GM21529 (cell line): ENCODE measurements around the gene MSI1.

Source experiments
- ATAC-seq: cut with Tn5 transposase; IDR thresholded peaks from one replicate; pipeline ENCODE4 v1.9.1; 2021; ENCODE audit not compliant: unreplicated experiment

The MSI1 gene

DNA sequence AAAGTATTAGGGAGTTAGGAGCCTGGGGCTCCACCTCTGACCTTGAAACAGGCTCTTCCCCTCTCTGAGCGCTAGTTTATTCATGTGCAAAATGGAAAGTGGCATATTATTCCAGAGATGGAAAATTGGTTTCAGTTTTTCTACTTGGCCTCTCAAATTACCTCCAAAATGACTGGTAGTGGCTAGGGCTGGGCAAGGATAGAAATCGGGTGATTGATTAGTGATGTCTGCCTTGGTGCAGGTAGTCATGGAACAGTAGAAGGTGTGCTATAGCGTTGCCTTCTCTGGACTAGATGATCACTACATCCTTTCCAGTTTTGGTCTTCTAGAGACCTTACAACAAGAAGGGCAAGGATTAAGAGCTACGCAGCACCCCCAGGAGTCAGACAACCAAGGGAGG lies 8.6 kb upstream of the MSI1 start:
- no peak for ATAC-seq

DNA sequence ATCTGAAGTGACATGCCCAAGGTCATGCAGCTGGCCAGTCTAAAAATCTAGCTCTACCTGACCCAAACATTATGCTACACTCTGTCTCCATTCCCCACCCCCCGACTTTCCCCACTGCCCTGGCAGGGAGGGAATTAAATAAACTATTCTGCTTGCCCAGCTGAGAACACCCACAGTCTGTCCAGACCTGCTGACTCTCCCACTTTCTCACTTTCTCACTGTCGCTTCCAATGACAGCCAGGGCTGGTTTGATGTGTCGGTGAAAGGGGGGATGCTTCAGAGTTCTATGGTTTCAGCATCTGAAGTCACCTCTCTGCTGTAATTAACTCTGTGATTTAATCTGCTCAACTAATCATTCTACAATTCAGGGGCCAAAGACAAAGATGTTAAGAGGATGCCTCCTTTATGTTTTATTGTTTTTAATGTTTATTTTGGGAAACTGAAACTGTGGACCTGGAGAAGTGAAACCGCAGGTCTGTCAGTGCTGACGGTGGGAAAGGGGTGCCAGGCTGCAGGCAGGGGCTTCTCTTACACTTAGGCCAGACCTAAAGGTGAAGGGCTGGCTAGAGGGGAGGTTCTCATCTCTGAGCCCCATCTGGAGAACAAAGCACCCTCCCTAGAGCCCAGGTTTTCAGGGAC lies 8.1 kb upstream of the MSI1 start:
- no peak for ATAC-seq

DNA sequence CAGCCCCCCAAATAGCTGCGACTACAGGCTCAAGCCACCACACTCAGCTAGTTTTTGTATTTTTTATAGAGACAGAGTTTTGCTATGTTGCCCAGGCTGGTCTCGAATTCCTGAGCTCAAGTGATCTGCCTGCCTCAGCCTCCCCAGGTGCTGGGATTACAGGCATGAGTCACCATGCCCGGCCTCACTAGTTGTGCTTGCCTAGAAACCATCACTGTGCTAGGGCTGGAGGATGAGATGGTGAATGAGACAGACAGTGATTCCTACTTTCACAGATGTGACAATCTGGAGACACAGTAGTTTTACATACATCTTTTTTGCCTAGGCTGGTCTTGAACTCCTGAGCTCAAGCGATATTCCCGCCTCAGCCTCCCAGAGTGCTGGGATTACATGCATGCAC lies 7.5 kb upstream of the MSI1 start:
- ATAC-seq = no peak

DNA sequence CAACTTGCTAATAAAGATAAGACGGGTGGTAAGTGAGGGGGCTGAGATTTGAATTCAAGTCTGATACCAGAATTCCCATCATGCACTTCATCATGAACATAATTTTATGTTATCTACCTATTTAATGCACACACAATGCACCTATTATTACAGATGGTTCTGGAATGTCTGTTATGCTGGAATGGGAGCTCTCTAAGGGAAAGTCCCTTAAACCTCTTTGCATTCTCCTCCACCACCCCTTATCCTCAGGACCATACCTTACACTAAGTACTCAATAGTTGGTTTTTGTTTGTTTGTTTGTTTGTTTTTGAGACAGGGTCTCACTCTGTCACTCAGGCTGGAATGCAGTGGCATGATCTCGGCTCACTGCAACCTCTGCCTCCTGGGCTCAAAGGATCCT lies 7.0 kb upstream of the MSI1 start:
- ATAC-seq = no peak

DNA sequence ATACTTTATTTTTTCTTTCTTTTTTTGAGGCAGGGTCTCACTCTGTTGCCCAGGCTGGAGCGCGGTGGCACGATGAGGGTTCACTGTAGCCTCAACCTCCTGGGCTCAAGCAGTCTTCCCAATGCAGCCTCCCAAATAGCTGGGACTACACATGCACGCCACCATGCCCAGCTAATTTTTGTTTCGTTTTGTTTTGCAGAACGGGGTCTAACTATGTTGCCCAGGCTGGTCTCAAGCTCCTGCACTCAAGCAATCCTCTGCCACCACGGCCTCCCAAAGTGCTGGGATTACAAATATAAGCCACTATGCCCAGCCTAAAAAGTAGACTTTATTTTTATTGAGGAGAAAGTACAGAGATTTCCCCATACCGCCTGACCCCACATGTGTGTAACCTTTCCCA lies 4.7 kb upstream of the MSI1 start:
- no peak for ATAC-seq

DNA sequence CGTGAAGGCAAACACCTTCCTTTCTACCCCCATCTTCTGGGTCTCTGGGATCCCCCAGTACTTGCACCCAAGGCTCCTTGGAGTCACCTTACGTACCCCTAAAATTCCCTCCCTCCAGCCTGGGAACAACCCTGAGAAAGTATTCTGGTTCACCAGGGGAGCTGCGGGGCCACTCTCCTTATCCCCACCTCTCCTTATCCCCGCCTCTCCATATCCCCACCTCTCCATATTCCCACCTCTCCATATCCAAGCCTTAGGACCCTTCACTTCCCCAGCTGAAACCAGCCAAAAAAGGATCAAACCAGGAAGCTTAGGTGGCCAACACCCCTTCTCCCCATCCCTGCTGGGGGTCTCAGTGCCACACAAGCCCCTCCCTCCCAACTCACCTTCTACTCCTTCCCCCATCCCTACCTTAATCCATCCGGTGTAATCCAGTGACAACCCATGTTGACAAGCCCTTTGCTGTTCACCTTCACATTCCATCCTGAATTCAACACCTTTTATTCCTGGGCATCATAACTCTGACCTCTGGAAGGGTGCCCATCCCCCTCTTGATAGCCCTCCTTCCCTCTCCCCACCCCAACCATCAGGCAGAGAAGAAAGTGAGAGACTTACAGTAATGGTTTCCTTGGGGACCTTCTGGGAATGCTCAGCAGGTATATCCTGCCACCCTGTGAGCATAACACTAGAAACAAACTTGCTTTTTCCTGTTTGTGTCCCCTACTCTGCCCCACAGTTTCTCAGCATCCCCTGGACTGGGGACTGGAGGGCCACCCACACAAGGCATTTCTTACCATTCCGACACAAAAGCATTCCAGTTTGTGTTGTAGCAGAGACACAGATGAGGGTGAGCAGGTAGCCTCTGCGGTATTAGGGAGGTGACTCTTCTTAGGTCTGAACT lies 1.6 kb upstream of the MSI1 start:
- no peak for ATAC-seq

DNA sequence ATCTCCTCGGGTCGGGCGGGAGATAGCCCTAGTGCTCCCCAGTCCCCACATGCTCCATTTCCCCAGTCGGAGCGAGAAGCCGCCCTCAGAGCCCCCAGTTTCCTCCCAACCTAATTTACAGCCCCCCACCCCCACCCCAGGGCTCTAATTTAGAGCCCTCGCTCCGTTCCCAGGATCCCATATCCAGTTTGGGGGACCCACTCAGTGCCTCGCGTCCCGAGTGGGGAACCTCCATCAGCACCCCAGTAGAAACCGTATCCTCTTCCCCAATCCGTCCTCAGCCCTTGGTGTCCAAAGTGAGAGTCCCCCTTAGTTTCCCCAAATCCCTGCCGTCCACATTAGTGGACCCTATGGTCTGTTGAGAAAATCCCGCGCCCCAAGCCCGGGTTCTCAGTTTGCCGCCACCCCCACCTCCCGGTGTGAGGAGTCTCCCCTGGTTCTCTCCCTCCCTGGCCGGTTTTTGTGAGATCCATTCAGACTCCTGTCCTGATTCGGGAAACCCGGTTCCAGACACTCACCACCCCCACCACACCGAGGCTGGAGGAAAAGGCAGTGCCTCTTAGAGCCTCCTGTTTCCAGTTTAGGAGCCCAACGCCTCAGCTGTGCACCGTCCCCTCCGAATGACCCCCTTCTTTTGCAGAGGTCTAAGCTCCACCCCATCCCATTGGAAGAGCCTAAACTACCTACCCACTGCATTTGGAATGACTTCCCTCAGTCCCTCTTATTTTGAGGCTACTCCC lies 809 bp upstream of the MSI1 start:
- no peak for ATAC-seq

DNA sequence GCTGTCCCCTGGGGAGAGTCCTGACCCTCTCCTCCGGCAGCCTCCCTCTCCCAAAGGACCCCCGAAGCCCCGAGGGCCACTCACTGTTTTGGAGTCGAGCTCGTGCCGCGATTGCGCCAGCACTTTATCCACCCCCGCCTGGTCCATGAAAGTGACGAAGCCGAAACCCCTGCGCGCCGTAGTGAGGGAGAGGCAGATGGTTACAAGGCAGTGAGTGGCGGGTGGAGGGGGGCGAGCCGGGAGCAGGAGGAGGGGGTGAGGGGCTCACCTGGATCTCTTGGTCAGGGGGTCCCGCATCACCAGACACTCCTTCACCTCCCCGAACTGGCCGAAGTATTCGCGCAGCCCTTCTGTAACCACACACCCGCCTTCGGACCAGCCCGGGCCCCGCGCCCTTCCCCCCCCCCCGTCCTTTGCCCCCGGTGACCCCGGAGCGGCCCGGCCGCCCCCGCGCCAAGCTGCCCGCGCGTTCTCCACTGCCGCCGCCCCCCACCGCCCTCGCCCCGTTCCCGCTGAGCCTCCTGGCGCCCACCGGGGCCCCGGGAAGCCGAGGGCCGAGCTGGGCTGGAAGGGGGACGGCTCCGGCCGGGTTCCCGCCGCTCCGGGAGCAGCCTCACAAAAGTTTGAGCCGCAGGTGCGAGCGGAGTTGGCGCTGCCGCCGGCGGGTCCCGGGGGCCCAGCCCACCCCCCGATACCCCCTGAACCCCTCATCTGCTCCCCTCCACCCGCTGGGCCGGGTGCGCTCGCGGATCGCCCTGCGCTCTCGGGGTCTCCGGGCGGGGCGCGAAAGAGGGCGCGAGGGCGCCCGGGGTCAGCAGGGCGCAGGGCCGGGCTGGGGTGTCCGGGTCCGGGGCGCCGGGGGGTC lies 808 bp downstream of the MSI1 start:
- no peak for ATAC-seq

DNA sequence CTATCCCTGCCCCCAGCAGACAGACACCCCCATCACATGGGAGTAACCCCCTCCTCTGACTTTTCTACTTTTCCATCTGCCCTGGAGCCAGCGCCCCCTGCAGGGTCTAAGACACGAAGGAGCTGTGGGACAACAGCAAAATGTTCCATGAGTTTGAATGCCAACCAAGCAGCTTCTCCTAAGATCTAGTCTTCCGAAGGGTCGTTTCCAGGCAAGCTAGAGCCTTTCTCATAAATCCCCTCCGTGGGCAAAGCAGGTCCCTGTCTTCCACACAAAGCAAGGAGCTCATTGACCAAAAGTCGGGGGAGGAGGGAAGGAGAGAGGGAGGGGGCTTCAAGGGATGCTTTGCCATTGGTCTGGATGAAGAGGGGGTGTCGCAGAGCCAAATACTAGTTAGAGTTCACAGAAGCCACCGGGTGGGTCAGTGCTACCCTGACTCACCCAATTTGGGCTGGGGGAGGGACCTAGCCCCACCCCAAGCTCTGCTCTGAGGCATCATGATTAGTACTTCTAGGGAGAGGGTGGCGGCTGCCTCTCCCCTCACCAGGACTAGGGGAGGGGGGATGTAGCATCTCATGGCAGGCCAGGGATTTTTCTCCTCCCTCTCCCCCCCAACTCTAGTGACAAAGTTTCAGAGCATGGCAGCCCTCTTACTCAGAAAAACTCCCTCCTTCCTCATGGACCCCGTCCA lies 1.6 kb downstream of the MSI1 start:
- no peak for ATAC-seq

DNA sequence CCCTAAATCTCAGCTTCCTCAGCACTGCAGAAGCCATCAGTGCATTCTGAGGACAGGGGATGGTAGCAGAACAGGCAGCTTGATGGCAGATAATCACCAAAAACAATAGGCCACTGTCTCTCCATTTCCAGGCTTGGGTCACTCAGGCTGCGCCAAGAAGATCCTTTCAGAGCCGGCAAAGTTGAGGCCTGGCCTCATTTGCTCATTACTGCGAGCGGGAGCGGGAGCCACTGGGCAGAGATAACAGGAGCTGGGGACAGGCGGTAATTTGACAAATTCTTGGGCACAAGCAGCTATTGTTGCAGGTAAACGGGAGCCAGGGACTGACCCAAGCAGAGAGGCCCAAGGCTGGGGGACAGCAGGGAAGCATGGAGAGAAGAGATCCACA lies 2.1 kb downstream of the MSI1 start:
- no peak for ATAC-seq

DNA sequence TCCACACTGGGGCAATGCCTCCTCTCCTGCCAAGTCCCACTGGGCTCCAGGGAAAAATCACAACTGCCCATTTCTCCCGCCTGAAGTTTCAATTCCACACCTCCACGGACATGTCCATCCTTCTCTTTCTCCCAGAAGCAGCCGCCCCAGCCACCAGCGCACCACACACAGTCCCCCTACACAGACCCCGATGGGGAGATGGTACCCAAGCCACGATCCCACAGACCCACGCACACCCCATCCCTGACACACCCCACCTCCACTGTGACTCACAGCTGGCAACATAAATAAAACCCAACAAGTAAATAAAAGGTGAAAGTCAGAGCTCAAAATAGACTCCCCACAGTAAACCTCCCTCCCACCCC lies 2.6 kb downstream of the MSI1 start:
- no peak for ATAC-seq

DNA sequence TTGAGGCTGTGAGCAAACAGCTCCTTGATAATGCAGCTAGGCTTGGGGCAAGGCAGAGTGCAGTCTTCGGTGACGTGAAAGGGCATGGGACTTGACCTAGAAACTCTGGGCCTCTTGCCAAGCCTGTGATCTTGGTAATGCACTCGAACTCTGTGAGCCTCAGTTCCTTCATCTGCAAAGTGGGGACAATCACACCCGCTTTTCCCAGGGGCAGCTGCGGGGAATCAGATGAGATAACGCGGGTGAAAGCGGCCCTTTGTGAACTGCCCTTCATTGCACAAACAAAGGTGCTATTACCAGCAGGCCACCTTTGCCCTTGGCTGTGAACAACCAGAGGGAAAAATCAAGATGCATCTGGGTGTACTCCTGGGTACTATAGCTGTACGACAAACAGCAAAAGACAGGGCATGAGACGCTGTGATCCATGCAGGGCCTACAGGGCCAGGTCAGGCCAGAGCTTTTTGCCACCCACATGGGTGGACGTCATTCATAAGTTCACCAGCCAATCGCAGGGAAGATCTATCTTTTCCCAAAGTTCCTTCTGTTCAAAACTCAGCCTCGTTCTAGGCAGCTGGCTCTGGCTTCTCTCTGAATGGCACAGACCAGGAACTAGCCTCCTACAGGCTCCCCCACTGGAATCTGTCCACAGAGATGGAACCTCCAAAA lies 3.2 kb downstream of the MSI1 start:
- ATAC-seq = no peak

DNA sequence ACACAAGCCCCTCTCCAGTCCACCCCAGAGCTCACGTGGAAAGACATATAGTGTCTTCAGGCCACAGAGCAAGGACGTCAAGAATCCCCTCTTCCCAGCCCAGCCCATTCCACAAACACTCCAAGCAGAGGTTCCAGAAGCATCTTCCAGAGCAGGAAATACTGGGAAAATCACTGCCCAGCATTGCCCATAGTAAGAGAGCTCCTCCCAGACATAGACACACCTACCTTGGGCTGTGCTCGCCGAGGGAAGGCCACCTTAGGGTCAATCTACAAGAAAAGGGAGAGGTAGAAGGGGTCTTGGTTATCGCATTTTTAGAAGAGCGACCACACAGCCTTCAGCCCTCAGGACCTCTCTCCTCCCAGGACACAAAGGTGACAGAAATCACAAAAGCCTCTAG lies 4.5 kb downstream of the MSI1 start:
- no peak for ATAC-seq

DNA sequence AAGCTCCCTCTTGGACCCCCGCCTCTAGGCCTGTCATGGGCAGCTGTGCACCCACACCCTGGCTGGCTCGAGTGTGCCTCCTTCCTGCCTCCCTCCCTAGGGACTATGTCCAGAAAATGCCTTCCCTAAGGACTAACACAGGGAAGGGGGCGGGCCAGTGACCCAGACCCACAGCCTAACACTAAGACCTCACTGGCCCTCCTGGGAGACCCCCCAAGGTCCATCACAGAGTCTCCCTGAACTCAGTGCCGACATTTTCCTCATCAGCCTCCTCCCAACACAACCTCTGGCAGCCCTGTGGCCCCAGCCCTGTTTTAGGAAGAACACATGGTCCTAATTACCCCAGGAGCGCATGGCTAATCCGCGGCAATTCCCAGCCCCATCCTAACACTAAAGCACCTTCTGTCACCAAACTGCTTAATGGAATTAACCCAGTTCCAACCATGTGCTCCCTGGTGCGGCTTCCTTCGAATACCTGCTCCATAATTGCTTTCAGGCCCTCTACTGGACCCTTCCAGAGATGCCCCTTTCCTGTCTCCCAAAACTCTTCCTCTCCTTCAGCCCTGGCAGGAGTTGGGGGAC lies 5.6 kb downstream of the MSI1 start:
- ATAC-seq = no peak

DNA sequence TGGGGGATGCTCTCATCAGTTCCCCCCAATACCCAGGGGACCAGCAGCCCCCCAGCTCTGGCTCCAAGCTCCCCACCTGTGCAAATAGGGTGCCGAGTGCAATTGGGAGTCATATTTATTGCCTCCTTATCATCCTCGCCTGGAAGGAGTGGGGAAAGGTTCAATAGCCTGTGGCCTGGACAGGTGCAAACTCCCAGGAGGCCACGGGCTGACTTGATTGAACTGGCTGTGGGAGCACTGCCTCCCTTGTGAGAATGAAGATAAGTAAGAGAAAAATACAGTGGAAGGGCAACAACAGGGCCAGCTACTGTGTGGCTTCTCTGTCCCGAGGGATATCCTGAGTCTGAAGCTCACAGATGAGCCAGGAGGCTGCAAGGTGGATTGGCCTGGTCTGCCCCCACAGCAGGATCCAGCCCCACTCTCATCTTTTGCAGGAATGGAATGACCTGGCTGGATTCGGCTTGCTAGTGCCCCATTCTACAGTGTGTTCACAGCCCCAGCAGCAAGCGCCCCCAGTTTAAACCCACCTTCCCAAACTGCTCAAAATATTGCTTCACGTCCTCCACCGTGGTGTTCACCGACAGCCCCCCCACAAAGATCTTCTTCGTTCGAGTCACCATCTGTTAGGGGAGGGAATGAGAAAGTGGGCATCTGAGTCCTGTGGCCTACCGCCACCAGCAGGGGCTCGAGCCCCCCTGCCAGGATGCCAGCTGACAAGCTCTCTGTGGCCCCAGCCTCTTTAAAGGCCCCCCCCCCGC lies 6.3 kb downstream of the MSI1 start:
- no peak for ATAC-seq

DNA sequence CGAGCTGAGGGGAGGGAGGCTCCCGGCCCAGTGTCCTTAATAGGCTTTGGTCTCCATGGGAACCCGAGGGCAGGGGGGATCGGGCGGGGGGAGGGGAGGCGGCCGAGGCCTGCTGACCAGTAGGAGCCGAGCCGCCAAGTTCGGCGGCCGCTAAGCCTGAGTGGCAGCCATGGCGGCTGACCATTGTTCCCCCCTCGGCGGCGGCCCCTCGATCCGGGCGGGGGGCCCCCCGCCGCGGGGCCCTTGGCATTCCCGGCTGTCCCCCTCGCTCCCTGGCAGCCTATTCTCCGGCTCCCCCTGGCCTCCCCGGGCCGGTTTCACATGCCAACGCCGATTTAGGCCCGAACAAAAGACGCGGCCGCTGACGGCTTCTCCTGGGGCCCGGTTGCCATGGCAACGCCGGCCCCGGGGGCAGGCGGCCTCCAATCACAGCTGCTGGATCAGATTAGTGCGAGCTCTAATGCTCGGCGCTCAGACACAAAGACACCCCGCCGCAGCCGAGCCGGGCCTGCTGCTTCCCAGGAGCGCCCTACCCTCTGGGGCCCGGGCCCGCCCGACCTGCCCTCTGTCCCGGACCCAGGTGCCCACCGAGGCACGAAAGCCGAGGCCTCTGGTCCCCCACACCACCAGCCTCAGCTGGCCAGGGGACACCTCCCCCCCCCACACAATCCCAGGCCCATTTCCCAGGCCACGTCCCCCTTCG lies 7.3 kb downstream of the MSI1 start:
- ATAC-seq = no peak

DNA sequence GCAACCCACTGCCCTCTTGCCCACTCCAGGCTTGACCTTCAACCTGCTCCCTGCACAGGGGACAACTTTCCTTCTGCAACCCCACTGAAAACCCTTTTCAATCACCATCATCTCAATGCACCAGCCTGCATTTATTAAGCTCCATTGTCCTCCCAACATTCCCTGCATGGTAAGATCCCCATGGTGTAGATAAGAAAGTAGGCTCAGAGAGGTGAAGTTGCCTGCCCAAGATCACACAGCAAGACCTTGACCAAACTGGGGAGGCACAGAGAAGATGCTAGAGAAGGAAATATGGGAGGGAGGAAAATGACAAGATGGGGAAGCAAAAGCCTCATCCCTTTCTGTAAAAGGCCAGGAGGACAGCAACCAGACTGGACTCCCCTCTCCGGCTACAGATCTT lies 9.8 kb downstream of the MSI1 start:
- no peak for ATAC-seq

DNA sequence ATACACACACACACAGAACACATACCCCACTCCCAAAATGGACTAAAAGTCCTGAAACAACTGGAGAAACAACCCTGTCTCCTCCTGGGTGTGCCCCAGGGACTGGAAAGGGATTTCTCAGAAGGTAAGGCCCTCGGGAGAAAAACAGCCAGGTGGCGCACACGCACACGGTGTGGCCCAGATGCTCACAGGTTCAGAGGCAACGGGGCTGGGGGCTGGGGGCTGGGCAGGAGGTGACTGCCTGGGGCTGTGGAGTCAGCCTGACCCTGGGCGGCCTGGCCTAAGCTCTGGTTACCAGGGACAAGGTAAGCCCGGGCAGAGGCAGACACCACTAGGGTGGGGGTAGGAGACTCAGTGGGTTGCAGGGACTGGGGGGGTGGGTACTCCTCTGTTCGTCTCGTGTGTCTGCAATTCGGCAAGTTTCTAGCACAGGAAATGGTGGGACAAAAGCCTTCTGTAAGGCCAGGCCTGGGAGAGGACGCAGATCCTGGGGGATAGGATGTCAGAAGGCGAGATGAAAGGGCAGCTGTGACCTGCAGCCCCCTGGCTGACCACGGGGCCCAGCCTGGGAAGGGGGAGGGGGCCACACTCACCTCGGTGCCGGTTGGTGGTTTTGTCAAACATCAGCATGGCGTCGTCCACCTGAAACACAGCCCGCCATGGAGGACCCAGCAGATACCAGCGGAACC lies 10.4 kb downstream of the MSI1 start:
- ATAC-seq = no peak
